HepG2 (cell line): ENCODE measurements around the gene RNASE8. TPM values are rescaled to one million over a fixed set of nuclear protein-coding genes. Genes with fewer than 3 reads are reported as not detected.
A peak's percentile ranks its signal among the peaks of the same experiment; 100 is the strongest.

Source experiments
- ARNT2 ChIP-seq: sonication (generic); formaldehyde crosslinking; IDR thresholded peaks from 2 replicates; pipeline ENCODE4 v1.8.0; 2022; ENCODE audit warnings: mild to moderate bottlenecking, low read depth, missing genetic modification reagents, moderate library complexity
- ATRX ChIP-seq: sonication (generic); formaldehyde crosslinking; IDR thresholded peaks from 2 replicates; pipeline ENCODE4 v1.4.0; 2020; ENCODE audit warnings: missing genetic modification reagents, borderline replicate concordance
- ISL2 ChIP-seq: sonication (generic); formaldehyde crosslinking; IDR thresholded peaks from 2 replicates; pipeline ENCODE4 v1.5.0; 2020; ENCODE audit warnings: missing genetic modification reagents
- JARID2 ChIP-seq: sonication (generic); formaldehyde crosslinking; IDR thresholded peaks from 2 replicates; pipeline ENCODE4 v1.8.1; 2023; ENCODE audit warnings: missing genetic modification reagents, inconsistent platforms; ENCODE audit not compliant: insufficient replicate concordance
- NCOA1 ChIP-seq: sonication (generic); formaldehyde crosslinking; IDR thresholded peaks from 2 replicates; pipeline ENCODE4 v1.9.0; 2021; ENCODE audit warnings: missing genetic modification reagents
- NR1H2 ChIP-seq: sonication (generic); formaldehyde crosslinking; IDR thresholded peaks from 2 replicates; pipeline ENCODE4 v1.8.1; 2022; ENCODE audit warnings: low read depth, missing genetic modification reagents, borderline replicate concordance
- PHF8 ChIP-seq: sonication (generic); formaldehyde crosslinking; IDR thresholded peaks from 2 replicates; pipeline ENCODE4 v1.5.0; 2020; ENCODE audit warnings: missing genetic modification reagents
- RFX1 ChIP-seq: fragments of 450-650 bp; IDR thresholded peaks from 2 replicates; pipeline ENCODE4 v1.6.1; 2017
- SAFB2 ChIP-seq: sonication (generic); formaldehyde crosslinking; IDR thresholded peaks from 2 replicates; pipeline ENCODE4 v1.5.1; 2020; ENCODE audit warnings: missing genetic modification reagents, low read depth, mild to moderate bottlenecking, borderline replicate concordance
- THAP7 ChIP-seq: sonication (generic); formaldehyde crosslinking; IDR thresholded peaks from 2 replicates; pipeline ENCODE4 v1.8.1; 2023; ENCODE audit warnings: mild to moderate bottlenecking, missing genetic modification reagents
- ZNF142 ChIP-seq: sonication (generic); formaldehyde crosslinking; IDR thresholded peaks from 2 replicates; pipeline ENCODE4 v1.4.0; 2020; ENCODE audit warnings: missing genetic modification reagents
- ZNF292 ChIP-seq: sonication (generic); formaldehyde crosslinking; IDR thresholded peaks from 2 replicates; pipeline ENCODE4 v1.8.1; 2022; ENCODE audit warnings: mild to moderate bottlenecking, low read depth, missing genetic modification reagents, borderline replicate concordance
- ZSCAN12 ChIP-seq: sonication (generic); formaldehyde crosslinking; IDR thresholded peaks from 2 replicates; pipeline ENCODE4 v1.9.0; 2021; ENCODE audit warnings: mild to moderate bottlenecking, missing genetic modification reagents
- ZSCAN21 ChIP-seq: sonication (generic); formaldehyde crosslinking; IDR thresholded peaks from 2 replicates; pipeline ENCODE4 v1.8.0; 2022; ENCODE audit warnings: mild to moderate bottlenecking, missing genetic modification reagents, moderate library complexity, borderline replicate concordance
- polyA plus RNA-seq, 8 experiments: library from polyadenylated mRNA; depleted of rRNA in 3 of 8; stranded (reverse) in 7 of 8; unstranded in 1 of 8; fragments of >200 nt; fragmentation: Illumina TruSeq in 4 of 8; extraction: Trizol in 4 of 8; gene quantifications; 2 replicates each; pipeline versions ENCODE4 v1.2.1 to v1.2.3, GENCODE V29; 2011 to 2016; ENCODE audit warnings: low read depth in 4 of 8, missing spikeins in 1 of 8, mixed read lengths in 1 of 8; ENCODE audit not compliant: insufficient read depth in 1 of 8
- total RNA-seq, 5 experiments: library from RNA; depleted of rRNA; stranded (reverse); fragments of >200 nt; fragmentation: Illumina TruSeq; extraction: Trizol; gene quantifications; 2 replicates each; pipeline ENCODE4 v1.2.3, GENCODE V29; 2016; ENCODE audit warnings: low read depth in 1 of 5
- TF ChIP-seq, protein P1 (sequence below): sonication (generic); formaldehyde crosslinking; IDR thresholded peaks from 2 replicates; pipeline ENCODE4 v1.5.0; 2020; ENCODE audit warnings: mild to moderate bottlenecking, missing genetic modification reagents
- TF ChIP-seq, protein P2 (sequence below): sonication (generic); formaldehyde crosslinking; IDR thresholded peaks from 2 replicates; pipeline ENCODE4 v1.4.0; 2020; ENCODE audit warnings: mild to moderate bottlenecking, missing genetic modification reagents, borderline replicate concordance

The RNASE8 gene
- total and polyA plus RNA-seq, 2 of the 13 experiments (the other 11 are each of a cell fraction or from before 2014, with no cell fraction given) = not detected

DNA sequence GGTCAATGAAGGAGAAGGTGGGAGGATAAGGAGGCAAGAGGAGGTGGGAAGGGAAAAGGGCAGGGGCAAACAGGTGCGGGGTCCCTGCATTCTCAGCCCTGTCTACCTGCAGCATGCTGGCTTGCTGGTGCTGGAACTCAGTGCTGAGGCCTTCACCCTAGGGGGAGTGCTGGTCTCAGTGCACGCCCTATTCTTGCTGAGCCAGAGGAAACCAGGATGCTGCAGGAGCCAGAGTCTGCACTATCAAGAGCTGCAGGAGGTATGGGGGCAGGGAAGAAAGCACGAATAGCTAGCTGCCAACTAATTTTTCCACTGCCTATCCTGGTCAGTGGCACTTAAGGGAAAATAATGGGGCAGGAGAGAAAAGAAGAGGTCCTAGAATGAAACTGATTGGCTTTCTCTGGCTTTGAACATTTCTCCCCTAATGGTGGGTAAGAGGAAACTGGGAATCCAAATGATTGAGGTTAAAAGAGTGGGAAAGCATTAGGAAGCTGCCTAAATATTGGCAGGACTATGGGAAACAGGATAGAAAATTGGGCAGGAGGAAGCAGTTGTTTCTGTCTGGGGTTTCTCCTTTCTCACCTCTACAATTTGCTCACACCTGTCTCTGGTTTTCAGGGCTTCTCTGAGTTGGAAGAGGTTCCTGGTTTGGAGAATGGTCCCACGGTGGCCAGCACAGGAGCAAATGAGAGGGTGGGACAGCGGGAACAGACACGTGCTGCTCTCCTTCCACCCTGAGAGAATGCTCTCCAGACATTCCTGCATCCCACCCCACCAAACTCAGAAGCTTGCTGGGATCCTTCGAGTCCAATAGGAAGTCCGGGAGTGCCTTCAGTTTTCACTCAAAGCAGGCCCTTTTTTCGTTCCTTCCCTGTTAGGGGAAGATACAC is 45.1 kb downstream of the RNASE8 start (continued):
- TF ChIP-seq THAP7 (no peak), ZNF142 (CRISPR knock-in tag) (no peak), ARNT2 (no peak), PHF8 (CRISPR knock-in tag) (no peak), ZSCAN21 (CRISPR knock-in tag) (peak; percentile 100), NCOA1 (CRISPR knock-in tag) (no peak), JARID2 (CRISPR knock-in tag) (no peak), ZNF292 (no peak), ZSCAN12 (no peak), ATRX (CRISPR knock-in tag) (no peak), RFX1 (no peak), NR1H2 (CRISPR knock-in tag) (no peak), ISL2 (CRISPR knock-in tag) (0 out of 2 replicates have a peak, but pooled peaks have one; percentile 22), SAFB2 (0 out of 2 replicates have a peak, but pooled peaks have one; percentile 52)
- TF ChIP-seq, protein P1, sequence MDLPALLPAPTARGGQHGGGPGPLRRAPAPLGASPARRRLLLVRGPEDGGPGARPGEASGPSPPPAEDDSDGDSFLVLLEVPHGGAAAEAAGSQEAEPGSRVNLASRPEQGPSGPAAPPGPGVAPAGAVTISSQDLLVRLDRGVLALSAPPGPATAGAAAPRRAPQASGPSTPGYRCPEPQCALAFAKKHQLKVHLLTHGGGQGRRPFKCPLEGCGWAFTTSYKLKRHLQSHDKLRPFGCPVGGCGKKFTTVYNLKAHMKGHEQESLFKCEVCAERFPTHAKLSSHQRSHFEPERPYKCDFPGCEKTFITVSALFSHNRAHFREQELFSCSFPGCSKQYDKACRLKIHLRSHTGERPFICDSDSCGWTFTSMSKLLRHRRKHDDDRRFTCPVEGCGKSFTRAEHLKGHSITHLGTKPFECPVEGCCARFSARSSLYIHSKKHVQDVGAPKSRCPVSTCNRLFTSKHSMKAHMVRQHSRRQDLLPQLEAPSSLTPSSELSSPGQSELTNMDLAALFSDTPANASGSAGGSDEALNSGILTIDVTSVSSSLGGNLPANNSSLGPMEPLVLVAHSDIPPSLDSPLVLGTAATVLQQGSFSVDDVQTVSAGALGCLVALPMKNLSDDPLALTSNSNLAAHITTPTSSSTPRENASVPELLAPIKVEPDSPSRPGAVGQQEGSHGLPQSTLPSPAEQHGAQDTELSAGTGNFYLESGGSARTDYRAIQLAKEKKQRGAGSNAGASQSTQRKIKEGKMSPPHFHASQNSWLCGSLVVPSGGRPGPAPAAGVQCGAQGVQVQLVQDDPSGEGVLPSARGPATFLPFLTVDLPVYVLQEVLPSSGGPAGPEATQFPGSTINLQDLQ (CRISPR knock-in tag) = no peak
- TF ChIP-seq, protein P2, sequence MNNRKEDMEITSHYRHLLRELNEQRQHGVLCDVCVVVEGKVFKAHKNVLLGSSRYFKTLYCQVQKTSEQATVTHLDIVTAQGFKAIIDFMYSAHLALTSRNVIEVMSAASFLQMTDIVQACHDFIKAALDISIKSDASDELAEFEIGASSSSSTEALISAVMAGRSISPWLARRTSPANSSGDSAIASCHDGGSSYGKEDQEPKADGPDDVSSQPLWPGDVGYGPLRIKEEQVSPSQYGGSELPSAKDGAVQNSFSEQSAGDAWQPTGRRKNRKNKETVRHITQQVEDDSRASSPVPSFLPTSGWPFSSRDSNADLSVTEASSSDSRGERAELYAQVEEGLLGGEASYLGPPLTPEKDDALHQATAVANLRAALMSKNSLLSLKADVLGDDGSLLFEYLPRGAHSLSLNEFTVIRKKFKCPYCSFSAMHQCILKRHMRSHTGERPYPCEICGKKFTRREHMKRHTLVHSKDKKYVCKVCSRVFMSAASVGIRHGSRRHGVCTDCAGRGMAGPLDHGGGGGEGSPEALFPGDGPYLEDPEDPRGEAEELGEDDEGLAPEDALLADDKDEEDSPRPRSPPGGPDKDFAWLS (CRISPR knock-in tag) = no peak
